K562 (cell line): ENCODE results near the gene ZNF584. TPM values are rescaled to one million over a fixed set of nuclear protein-coding genes. Genes with fewer than 3 reads are reported as not detected.

Source experiments
- CCAR2 ChIP-seq: fragments of 200-400 bp; formaldehyde crosslinking; IDR thresholded peaks from 2 replicates; pipeline ENCODE4 v1.6.1; 2017; ENCODE audit warnings: mild to moderate bottlenecking, low read depth, low read length
- JUND ChIP-seq, 2 experiments: IDR thresholded peaks; 2 replicates in 1 of 2; 3 replicates in 1 of 2; pipeline ENCODE4 v1.6.1; 2011; ENCODE audit warnings: borderline replicate concordance in 2 of 2, low read depth in 2 of 2, low read length in 2 of 2, improper control_type of control experiment in 1 of 2, missing biosample characterization in 1 of 2, missing genetic modification characterization in 1 of 2, missing genetic modification reagents in 1 of 2
- MECOM ChIP-seq: fragments of 250-450 bp; sonication (Bioruptor Pico); IDR thresholded peaks from 2 replicates; pipeline ENCODE4 v1.8.0; 2022; ENCODE audit warnings: inconsistent platforms
- PHB ChIP-seq: fragments of 250-450 bp; sonication (Bioruptor Pico); IDR thresholded peaks from 2 replicates; pipeline ENCODE4 v1.5.0; 2021
- SMAD1 ChIP-seq: fragments of 150-350 bp; IDR thresholded peaks from 2 replicates; pipeline ENCODE4 v1.6.1; 2014; ENCODE audit warnings: low read length, low read depth; ENCODE audit not compliant: partially characterized antibody
- SNIP1 ChIP-seq: fragments of 450-650 bp; IDR thresholded peaks from 2 replicates; pipeline ENCODE4 v1.7.1; 2017; ENCODE audit warnings: low read depth, mild to moderate bottlenecking
- ZNF354B ChIP-seq: fragments of 250-450 bp; sonication (Bioruptor Pico); IDR thresholded peaks from 2 replicates; pipeline ENCODE4 v1.4.0; 2020
- polyA plus RNA-seq, 8 experiments: library from polyadenylated mRNA; depleted of rRNA in 4 of 8; stranded (reverse) in 5 of 8; unstranded in 3 of 8; fragments of >200 nt; fragmentation: Nextera tagmentation in 2 of 8; fragmentation: Illumina TruSeq in 1 of 8; extraction: Ambion mirVana in 2 of 8; extraction: Trizol in 1 of 8; gene quantifications; 2 replicates each; pipeline versions ENCODE4 v1.2.1 to v1.2.3, GENCODE V29; 2011 to 2014; ENCODE audit warnings: inconsistent platforms in 1 of 8, missing spikeins in 1 of 8
- total RNA-seq, 7 experiments: library from RNA; depleted of rRNA in 6 of 7; stranded (reverse); fragments of >200 nt in 6 of 7; fragmentation: Illumina TruSeq in 2 of 7; extraction: Trizol in 2 of 7; gene quantifications; 2 replicates each; pipeline versions ENCODE4 v1.2.1 to v1.2.3, GENCODE V29; 2011 to 2021; ENCODE audit warnings: low replicate concordance in 1 of 7
- TF ChIP-seq, protein P1 (sequence below): sonication (generic); formaldehyde crosslinking; IDR thresholded peaks from 2 replicates; pipeline ENCODE4 v1.8.0; 2023; ENCODE audit warnings: missing genetic modification reagents, mild to moderate bottlenecking, borderline replicate concordance
- TF ChIP-seq, protein P2 (sequence below), 2 experiments: fragments of 450-650 bp; IDR thresholded peaks; 2 replicates each; pipeline ENCODE4 v1.6.1; 2018; ENCODE audit warnings: mild to moderate bottlenecking in 2 of 2, low read depth in 1 of 2; ENCODE audit not compliant: partially characterized antibody in 2 of 2
- TF ChIP-seq, protein P3 (sequence below): fragments of 200-800 bp; sonication (Bioruptor generic); IDR thresholded peaks from 2 replicates; pipeline ENCODE4 v1.6.1; 2017; ENCODE audit warnings: missing genetic modification characterization, missing compliant biosample characterization
- TF ChIP-seq, protein P4 (sequence below): sonication (generic); formaldehyde crosslinking; IDR thresholded peaks from 2 replicates; pipeline ENCODE4 v1.9.0; 2022; ENCODE audit warnings: mild to moderate bottlenecking, missing genetic modification reagents

The ZNF584 gene
- total and polyA plus RNA-seq, 9 of the 15 experiments (the other 6 are each of a cell fraction or from before 2014, with no cell fraction given) = 5.8 to 43.4 (median 24.6) TPM

DNA sequence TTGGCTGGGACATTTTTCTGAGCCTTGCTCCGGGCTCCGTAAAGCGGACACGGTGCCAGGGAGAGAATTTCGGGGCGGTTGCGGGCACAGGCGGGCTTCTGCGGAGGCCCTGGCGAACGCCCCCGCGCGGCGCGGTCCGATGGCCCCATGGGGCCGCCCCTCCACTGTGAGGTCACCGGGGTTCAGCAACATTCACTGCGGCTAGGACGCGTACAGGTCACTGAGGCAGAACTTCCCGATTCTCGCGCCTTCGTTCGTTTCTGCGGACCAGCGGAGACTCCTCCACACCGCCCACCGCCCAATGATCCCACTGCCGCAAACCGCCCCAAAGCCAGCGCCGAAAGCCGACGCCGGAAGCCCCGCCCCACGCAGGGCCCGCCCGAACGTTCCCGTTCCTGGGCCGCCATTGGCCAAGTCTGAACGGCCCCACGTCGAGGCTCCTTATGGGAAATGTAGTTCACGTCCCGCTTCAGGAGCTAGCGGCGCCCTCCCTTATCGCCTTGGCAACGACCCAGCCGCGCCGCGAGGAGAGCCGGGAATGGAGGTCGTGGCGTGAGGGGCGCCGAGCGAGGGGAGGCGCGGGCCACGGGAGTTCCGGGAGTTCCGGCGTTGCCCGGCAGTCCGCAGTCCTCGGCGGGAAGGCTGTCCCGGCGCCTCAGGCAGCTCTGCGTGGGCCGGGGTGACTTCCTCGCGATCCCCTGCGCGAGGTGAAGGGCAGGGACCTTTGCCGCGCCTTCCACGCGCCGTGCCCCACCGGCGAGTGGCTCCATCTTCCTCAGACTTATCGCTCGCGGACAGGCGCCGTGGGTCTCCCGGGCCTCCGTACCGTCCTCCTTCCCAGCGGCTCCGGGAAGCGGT is at the start of gene ZNF584 (continued):
- TF ChIP-seq, protein P1, sequence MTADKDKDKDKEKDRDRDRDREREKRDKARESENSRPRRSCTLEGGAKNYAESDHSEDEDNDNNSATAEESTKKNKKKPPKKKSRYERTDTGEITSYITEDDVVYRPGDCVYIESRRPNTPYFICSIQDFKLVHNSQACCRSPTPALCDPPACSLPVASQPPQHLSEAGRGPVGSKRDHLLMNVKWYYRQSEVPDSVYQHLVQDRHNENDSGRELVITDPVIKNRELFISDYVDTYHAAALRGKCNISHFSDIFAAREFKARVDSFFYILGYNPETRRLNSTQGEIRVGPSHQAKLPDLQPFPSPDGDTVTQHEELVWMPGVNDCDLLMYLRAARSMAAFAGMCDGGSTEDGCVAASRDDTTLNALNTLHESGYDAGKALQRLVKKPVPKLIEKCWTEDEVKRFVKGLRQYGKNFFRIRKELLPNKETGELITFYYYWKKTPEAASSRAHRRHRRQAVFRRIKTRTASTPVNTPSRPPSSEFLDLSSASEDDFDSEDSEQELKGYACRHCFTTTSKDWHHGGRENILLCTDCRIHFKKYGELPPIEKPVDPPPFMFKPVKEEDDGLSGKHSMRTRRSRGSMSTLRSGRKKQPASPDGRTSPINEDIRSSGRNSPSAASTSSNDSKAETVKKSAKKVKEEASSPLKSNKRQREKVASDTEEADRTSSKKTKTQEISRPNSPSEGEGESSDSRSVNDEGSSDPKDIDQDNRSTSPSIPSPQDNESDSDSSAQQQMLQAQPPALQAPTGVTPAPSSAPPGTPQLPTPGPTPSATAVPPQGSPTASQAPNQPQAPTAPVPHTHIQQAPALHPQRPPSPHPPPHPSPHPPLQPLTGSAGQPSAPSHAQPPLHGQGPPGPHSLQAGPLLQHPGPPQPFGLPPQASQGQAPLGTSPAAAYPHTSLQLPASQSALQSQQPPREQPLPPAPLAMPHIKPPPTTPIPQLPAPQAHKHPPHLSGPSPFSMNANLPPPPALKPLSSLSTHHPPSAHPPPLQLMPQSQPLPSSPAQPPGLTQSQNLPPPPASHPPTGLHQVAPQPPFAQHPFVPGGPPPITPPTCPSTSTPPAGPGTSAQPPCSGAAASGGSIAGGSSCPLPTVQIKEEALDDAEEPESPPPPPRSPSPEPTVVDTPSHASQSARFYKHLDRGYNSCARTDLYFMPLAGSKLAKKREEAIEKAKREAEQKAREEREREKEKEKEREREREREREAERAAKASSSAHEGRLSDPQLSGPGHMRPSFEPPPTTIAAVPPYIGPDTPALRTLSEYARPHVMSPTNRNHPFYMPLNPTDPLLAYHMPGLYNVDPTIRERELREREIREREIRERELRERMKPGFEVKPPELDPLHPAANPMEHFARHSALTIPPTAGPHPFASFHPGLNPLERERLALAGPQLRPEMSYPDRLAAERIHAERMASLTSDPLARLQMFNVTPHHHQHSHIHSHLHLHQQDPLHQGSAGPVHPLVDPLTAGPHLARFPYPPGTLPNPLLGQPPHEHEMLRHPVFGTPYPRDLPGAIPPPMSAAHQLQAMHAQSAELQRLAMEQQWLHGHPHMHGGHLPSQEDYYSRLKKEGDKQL = no peak
- TF ChIP-seq SMAD1 (peak; percentile 36), PHB (peak; percentile 69; the same call in 1 of the 2 replicates), MECOM (CRISPR knock-in tag) (no peak), CCAR2 (no peak), ZNF354B (no peak), SNIP1 (peak; percentile 74; the same call in 1 of the 2 replicates), JUND (IDR thresholded peaks at IDR 0.05; ENCODE audit: borderline replicate concordance, low read depth, low read length) (peak; percentile 69), JUND (tag; IDR thresholded peaks at IDR 0.05; ENCODE audit: borderline replicate concordance, low read depth, low read length) (no peak)
- TF ChIP-seq, protein P2, sequence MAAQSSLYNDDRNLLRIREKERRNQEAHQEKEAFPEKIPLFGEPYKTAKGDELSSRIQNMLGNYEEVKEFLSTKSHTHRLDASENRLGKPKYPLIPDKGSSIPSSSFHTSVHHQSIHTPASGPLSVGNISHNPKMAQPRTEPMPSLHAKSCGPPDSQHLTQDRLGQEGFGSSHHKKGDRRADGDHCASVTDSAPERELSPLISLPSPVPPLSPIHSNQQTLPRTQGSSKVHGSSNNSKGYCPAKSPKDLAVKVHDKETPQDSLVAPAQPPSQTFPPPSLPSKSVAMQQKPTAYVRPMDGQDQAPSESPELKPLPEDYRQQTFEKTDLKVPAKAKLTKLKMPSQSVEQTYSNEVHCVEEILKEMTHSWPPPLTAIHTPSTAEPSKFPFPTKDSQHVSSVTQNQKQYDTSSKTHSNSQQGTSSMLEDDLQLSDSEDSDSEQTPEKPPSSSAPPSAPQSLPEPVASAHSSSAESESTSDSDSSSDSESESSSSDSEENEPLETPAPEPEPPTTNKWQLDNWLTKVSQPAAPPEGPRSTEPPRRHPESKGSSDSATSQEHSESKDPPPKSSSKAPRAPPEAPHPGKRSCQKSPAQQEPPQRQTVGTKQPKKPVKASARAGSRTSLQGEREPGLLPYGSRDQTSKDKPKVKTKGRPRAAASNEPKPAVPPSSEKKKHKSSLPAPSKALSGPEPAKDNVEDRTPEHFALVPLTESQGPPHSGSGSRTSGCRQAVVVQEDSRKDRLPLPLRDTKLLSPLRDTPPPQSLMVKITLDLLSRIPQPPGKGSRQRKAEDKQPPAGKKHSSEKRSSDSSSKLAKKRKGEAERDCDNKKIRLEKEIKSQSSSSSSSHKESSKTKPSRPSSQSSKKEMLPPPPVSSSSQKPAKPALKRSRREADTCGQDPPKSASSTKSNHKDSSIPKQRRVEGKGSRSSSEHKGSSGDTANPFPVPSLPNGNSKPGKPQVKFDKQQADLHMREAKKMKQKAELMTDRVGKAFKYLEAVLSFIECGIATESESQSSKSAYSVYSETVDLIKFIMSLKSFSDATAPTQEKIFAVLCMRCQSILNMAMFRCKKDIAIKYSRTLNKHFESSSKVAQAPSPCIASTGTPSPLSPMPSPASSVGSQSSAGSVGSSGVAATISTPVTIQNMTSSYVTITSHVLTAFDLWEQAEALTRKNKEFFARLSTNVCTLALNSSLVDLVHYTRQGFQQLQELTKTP (IDR thresholded peaks at IDR 0.05; ENCODE audit: low read depth in 1 of 2, partially characterized antibody in 2 of 2) = peak in 1 of 2 experiments; percentile 90
- TF ChIP-seq, protein P3, sequence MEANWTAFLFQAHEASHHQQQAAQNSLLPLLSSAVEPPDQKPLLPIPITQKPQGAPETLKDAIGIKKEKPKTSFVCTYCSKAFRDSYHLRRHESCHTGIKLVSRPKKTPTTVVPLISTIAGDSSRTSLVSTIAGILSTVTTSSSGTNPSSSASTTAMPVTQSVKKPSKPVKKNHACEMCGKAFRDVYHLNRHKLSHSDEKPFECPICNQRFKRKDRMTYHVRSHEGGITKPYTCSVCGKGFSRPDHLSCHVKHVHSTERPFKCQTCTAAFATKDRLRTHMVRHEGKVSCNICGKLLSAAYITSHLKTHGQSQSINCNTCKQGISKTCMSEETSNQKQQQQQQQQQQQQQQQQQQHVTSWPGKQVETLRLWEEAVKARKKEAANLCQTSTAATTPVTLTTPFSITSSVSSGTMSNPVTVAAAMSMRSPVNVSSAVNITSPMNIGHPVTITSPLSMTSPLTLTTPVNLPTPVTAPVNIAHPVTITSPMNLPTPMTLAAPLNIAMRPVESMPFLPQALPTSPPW (CRISPR knock-in tag) = peak; percentile 75
- TF ChIP-seq, protein P4, sequence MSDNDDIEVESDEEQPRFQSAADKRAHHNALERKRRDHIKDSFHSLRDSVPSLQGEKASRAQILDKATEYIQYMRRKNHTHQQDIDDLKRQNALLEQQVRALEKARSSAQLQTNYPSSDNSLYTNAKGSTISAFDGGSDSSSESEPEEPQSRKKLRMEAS (CRISPR knock-in tag) = peak; percentile 40; the same call in 1 of the 2 replicates
